HEK293T (cell line): ENCODE measurements around the gene MEIOSIN.

Experiments used
- CTCF ChIA-PET: fragments of 350-600 bp; formaldehyde crosslinking; extraction: SDS; loops from one replicate; lab custom pipeline; 2021; ENCODE audit warnings: antibody characterized with exemption, inconsistent platforms; lab: Yijun Ruan, JAX
- POLR2A ChIA-PET: fragments of 350-600 bp; formaldehyde crosslinking; extraction: SDS; loops from one replicate; lab custom pipeline; 2020; ENCODE audit warnings: antibody characterized with exemption, inconsistent platforms; lab: Yijun Ruan, JAX
- DNase-seq: peaks from one replicate; pipeline ENCODE4 v3.0.0; 2012; ENCODE audit warnings: mixed read lengths; ENCODE audit errors: extremely low spot score
- ARNT ChIP-seq: fragments of 450-650 bp; IDR thresholded peaks from 2 replicates; pipeline ENCODE4 v1.6.1; 2017; ENCODE audit warnings: mild to moderate bottlenecking
- BHLHE40 ChIP-seq: fragments of 450-650 bp; IDR thresholded peaks from 2 replicates; pipeline ENCODE4 v1.6.1; 2016; ENCODE audit warnings: mild to moderate bottlenecking, moderate library complexity, borderline replicate concordance
- CTBP1 ChIP-seq: fragments of 450-650 bp; IDR thresholded peaks from 2 replicates; pipeline ENCODE4 v1.6.1; 2016; ENCODE audit warnings: borderline replicate concordance
- ELF4 ChIP-seq: fragments of 450-650 bp; IDR thresholded peaks from 2 replicates; pipeline ENCODE4 v1.6.1; 2017; ENCODE audit warnings: antibody characterized with exemption
- FOXA1 ChIP-seq: fragments of 450-650 bp; IDR thresholded peaks from 2 replicates; pipeline ENCODE4 v1.6.1; 2016; ENCODE audit warnings: mild to moderate bottlenecking
- FOXK2 ChIP-seq: fragments of 450-650 bp; IDR thresholded peaks from 2 replicates; pipeline ENCODE4 v1.6.1; 2016; ENCODE audit warnings: mild to moderate bottlenecking
- FOXM1 ChIP-seq: fragments of 450-650 bp; IDR thresholded peaks from 2 replicates; pipeline ENCODE4 v1.6.1; 2017; ENCODE audit warnings: mild to moderate bottlenecking, borderline replicate concordance
- HDGF ChIP-seq: fragments of 450-650 bp; IDR thresholded peaks from 2 replicates; pipeline ENCODE4 v1.6.1; 2017; ENCODE audit warnings: antibody characterized with exemption, borderline replicate concordance
- L3MBTL2 ChIP-seq: fragments of 450-650 bp; conservative IDR thresholded peaks from 2 replicates; pipeline ENCODE4 v1.6.1; 2016; ENCODE audit warnings: mild to moderate bottlenecking
- LEF1 ChIP-seq: fragments of 450-650 bp; IDR thresholded peaks from 2 replicates; pipeline ENCODE4 v1.6.1; 2017; ENCODE audit warnings: mild to moderate bottlenecking, borderline replicate concordance
- NFRKB ChIP-seq: fragments of 450-650 bp; IDR thresholded peaks from 2 replicates; pipeline ENCODE4 v1.6.1; 2016; ENCODE audit warnings: mild to moderate bottlenecking, moderate library complexity
- SP1 ChIP-seq: fragments of 450-650 bp; IDR thresholded peaks from 2 replicates; pipeline ENCODE4 v1.6.1; 2017
- SUZ12 ChIP-seq: fragments of 450-650 bp; IDR thresholded peaks from 2 replicates; pipeline ENCODE4 v1.6.1; 2016; ENCODE audit warnings: mild to moderate bottlenecking
- TARDBP ChIP-seq: fragments of 450-650 bp; IDR thresholded peaks from 2 replicates; pipeline ENCODE4 v1.6.1; 2016
- ZNF384 ChIP-seq: fragments of 450-650 bp; IDR thresholded peaks from 2 replicates; pipeline ENCODE4 v1.6.1; 2016
- TF ChIP-seq, protein P1 (sequence below): fragments of 450-650 bp; IDR thresholded peaks from 2 replicates; pipeline ENCODE4 v1.6.1; 2016

The MEIOSIN gene

DNA sequence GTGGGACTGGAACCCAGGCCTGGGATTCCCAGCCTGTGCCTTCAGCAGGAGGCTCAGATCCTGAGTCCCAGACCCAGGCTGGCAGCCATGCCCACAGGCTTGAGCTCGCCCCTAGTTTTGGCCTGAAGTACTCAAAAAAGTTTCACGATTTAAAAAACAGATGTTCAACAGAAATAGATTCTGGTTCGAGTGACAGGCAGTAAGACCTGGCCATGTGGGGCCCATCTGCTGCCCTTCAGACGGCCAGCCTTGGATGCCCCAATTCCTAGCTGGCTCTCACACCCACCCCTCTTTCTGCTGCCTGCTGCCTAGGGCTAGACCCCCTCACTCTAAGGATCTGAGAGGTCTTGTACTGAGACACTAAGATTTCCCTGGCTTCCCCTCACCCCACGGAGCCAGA lies 51.9 kb downstream of the MEIOSIN start:
- ChIA-PET CTCF (no interaction called here), POLR2A (interaction anchor here (1.0 kb wide), 1 partner anchor 14 kb away, joined by 4 read pairs; no protein-coding TSS in a partner anchor)
- TF ChIP-seq ZNF384 (no peak), FOXK2 (no peak), CTBP1 (no peak), ELF4 (no peak), BHLHE40 (no peak)
- no peak for DNase-seq

DNA sequence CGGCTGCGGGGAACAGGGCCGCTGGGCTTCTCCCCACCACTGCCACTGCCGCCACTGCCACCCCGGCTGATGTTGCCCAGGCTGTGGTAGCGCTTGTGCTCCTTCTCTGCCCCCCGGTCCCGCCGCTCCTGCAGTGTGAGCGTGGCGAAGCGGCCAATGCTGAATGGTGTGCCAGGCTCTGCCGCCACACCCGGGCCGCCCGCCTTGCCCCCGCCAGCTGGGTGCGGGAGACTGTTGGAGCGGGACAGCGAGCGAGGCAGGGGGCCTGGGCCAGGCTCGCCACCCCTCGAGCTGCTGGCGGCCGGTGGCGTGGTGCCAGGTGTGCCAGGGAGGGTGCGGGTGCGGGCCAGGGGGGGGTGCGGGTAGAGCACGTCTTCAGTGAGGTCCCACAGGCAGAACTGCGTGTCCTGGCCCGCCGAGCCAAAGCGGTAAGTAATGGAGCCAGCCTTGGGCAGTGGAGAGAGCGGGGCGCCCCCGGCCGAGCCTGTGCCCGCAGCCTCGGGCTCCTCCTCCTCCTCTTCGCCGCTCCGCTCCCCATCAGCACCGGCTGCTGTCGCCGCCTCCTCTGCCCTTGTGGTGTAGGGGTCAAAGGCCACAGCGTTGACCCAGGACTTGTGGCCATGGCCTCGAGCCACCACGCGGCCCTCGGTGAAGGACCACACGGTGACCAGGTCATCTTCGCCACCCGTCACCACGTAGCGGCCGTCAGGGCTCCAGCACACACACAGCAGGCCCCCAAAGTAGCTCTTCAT lies 52.7 kb downstream of the MEIOSIN start:
- DNase-seq: no peak
- ChIA-PET CTCF (no interaction called here), POLR2A (interaction anchor here (1.0 kb wide), 1 partner anchor 18 kb away, joined by 3 read pairs; no protein-coding TSS in a partner anchor)
- TF ChIP-seq BHLHE40 (no peak), ZNF384 (no peak), NFRKB (no peak), ELF4 (no peak), SP1 (no peak), ARNT (no peak)

DNA sequence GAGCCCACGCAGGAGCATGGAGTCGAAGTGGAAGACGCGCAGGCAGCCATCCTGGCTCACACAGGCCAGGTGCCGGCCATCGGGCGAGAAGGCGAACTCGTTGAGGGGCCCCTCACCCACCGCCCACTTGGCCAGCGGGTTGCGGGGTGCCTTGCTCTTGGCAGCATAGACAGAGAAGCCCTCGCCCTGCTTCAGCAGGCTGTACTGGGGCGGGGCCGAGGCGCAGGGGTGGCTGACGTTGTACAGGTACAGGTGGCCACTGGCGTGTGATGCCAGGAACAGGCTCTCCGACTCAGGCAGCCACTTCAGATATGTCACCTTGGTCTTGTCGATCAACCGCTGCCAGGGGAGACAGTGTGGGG lies 53.3 kb downstream of the MEIOSIN start:
- ChIA-PET CTCF (no interaction called here), POLR2A (interaction anchor here (1.0 kb wide), 1 partner anchor 19 kb away, joined by 3 read pairs; no protein-coding TSS in a partner anchor)
- DNase-seq: no peak
- no peak for TF ChIP-seq FOXK2
- TF ChIP-seq HDGF: no peak
- no peak for TF ChIP-seq LEF1
- no peak for TF ChIP-seq FOXA1
- TF ChIP-seq, protein P1, sequence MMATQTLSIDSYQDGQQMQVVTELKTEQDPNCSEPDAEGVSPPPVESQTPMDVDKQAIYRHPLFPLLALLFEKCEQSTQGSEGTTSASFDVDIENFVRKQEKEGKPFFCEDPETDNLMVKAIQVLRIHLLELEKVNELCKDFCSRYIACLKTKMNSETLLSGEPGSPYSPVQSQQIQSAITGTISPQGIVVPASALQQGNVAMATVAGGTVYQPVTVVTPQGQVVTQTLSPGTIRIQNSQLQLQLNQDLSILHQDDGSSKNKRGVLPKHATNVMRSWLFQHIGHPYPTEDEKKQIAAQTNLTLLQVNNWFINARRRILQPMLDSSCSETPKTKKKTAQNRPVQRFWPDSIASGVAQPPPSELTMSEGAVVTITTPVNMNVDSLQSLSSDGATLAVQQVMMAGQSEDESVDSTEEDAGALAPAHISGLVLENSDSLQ: no peak
- TF ChIP-seq SP1: no peak
- no peak for TF ChIP-seq ARNT
- no peak for TF ChIP-seq ZNF384
- TF ChIP-seq BHLHE40: no peak
- no peak for TF ChIP-seq CTBP1
- TF ChIP-seq NFRKB: no peak
- no peak for TF ChIP-seq SUZ12
- TF ChIP-seq L3MBTL2: no peak
- TF ChIP-seq FOXM1: no peak
- no peak for TF ChIP-seq ELF4
- TF ChIP-seq TARDBP: no peak

DNA sequence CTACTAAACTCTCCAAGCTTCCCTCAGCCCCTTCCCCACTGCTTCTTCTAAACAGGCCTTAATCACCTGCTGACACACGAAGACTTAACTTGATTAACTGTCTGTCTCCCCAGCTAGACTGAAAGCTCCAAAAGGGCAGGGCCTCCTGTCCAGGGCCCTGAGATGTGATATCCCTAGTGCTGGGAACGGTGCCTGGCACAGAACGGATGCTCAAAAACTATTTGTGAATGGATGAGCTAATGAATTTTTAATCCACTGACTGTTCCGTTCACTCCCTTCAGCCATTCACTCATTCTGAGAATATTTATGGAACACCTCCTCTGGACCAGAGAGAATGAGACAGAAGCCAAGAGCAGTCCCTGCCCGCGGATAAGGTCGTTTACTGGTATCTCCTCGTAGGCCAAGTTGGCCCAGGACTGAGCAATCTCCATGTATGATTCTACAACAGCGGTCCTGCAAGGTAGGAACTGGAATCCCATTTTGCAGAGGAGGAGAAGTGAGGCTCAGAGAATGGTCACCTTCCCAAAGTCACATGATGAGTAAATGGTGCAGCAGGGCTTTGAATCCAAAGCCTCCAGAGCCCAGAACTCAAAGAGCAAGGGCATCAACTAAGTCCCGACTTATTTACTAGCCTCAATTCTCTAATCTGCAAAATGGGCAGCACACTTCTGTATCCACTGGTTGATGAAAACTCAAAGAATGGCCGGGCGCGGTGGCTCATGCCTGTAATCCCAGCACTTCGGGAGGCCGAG lies 56.0 kb downstream of the MEIOSIN start:
- TF ChIP-seq L3MBTL2: no peak
- POLR2A ChIA-PET: interaction anchor here (1.0 kb wide), 1 partner anchor 10 kb away, joined by 3 read pairs; no protein-coding TSS in a partner anchor
- no peak for DNase-seq
- CTCF ChIA-PET: interaction anchor here (1.1 kb wide), 1 partner anchor 20 kb away, joined by 7 read pairs; the partner anchor contains the start of gene SIX5

DNA sequence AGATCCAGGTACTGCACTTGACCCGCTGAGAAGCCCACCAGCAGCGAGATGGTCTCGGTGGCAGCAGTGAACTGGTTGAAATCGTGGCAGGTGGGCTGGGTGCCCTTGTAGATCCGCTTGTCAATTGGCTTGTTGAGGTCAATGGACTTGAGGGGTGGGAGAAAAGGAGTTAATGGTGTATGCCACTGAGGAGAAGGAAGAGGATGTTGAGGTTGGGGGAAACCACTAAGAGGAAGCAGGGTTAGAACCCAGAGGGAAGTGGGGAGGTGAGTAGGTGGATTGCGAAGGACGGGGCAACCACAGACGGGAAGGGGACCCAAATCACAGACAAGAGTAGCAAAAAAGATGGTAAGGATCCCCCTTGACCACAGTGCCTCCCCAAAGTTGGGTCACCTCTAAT lies 57.7 kb downstream of the MEIOSIN start:
- DNase-seq: no peak
- CTCF ChIA-PET: no interaction called here
- POLR2A ChIA-PET: interaction anchor here (1.2 to 1.5 kb wide), 2 partner anchors 23 to 74 kb away, joined by 3 to 7 read pairs; partner anchors contain the start of gene SIX5
- TF ChIP-seq FOXA1: no peak
- no peak for TF ChIP-seq CTBP1
- TF ChIP-seq NFRKB: no peak
- no peak for TF ChIP-seq FOXM1

DNA sequence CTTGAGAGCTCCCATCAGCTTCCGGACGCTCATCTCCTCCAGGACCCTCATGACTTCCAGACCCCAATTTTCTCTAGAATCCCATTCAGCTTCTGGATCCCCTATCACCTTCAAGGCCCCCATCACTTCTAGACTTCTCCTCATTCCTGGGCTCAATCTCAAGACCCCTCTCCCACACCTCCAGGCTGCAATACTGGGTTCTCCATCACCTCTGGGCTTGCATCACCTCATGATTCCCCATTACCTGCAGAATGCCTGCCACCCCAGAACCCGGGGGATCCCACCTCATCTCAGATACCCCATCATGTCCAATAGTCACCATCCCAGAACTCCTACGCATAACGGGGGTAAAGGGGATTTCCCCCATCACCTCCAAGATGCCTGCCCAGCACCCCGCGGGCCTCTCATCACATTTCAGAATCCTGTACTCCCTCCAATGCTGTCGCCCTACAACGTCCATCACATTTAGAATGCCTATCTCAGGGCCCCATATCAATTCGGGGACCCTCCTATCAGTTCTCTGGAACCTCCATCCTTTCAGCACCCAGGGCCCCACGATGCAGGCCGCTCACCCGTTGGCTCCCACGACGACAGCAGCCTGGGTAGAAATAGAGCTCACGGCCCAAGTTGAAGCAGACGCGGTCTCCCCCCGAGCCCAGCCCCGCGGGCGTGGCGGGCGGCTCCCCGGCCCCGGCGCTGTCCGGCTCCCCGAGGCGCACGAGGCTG lies 58.7 kb downstream of the MEIOSIN start:
- TF ChIP-seq, protein P1: no peak
- TF ChIP-seq FOXM1 (no peak), SP1 (no peak), ELF4 (no peak), FOXK2 (no peak)
- DNase-seq: no peak
- POLR2A ChIA-PET: interaction anchor here (1.0 to 1.5 kb wide), 3 partner anchors 24 to 123 kb away, joined by 3 to 7 read pairs (median 3); partner anchors contain the start of gene SIX5
- CTCF ChIA-PET: no interaction called here
